GM19193 (cell line): ENCODE data around the gene DENND5A.

Experiments
- POLR2A ChIP-seq: IDR thresholded peaks from 4 replicates; pipeline ENCODE4 v1.6.1; 2011; ENCODE audit not compliant: insufficient read depth, insufficient read length; ENCODE audit errors: extremely low read depth

The DENND5A gene

DNA sequence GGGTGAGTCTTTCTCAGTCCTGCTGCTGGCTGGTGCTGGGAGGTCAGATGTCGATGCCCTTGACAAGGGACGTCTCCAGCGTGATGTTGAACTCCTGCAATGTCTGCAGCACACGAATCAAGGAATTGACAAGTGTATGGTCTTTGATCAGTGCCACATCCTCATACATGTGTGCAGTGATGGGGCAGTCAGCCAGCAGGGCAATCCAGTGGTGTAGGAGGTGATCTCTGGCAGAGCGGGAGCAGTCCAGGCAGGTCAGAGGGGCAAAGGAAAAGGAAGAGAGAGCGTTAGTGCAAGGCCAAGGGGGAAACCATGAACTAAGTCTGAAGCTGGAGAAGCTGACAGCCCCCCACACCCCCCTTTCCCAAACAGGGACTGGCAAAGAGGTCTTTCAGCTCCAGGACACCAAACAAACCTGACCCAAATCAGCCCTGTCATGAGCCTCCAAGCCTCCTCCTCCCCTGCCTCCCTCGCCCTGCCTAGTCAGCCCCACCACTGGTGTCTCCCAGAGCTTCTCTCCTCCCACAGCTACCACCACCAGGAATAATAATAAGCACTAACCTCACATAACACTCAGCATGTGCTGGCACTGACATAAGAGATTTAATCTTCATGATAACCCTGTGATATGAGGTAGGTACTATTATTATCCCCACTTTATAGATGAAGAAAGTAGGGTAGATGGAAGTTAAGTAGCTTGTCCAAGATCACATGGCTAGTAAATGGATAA is 125.4 kb downstream of the DENND5A start:
- no peak for TF ChIP-seq POLR2A

DNA sequence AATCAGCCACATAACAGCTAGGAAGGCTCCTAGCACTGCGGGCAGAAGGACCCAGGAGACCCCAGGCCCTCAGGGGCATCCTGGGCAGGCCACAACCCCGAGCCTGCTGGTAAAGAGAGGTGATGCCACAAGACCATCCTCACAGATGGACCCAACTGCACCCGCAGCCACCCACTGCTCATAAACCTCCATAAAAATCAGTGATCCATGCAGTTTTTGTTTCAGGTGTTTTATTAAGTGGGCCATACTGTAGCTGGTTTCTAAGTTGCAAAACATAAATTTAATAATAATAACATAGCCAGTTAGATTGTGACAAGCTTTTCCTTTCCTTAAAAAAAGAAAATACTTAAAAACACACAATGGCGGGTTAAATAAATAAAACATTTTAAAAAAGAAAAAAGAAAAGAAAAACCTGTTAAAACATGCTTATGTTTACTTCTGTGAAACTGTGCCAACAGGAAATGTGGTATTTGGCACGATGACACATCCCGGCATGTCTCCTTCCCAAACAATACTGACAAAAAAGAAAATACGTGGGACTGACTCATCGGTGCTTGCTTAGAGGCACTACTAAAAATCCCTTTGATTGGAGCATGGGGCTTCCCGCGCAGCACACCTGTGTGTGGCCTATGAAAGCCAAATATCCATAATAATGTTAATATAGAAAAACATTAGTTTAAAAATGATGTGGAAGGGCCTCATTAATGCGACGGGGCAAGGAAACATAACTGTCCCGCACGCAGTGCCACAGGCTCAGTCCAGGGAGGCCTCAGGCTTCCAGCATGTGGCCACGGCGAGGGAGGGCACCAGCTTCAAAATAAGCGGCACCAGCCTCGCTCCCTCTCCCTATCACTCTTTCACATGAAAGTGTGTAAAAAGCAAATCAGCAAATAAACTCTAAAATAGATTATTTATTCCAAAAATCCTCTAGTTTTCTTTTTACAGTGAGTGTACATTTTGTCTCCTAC is 126.3 kb downstream of the DENND5A start:
- no peak for TF ChIP-seq POLR2A

DNA sequence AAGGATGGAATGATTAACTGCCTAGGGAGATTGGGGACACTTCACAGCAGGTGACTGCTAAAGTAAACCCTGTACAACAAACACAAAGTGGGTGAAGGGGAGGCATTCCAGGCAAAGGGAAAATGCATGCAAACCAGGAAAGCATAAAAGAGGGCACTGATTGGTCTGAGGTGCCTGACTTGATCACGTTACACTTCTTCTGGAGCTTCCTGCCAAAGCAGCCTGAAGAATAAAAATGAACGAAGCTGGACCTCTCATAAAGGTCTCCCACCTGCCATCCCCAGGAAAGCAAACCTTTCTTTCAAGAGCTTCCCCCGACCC is 127.1 kb downstream of the DENND5A start:
- no peak for TF ChIP-seq POLR2A

DNA sequence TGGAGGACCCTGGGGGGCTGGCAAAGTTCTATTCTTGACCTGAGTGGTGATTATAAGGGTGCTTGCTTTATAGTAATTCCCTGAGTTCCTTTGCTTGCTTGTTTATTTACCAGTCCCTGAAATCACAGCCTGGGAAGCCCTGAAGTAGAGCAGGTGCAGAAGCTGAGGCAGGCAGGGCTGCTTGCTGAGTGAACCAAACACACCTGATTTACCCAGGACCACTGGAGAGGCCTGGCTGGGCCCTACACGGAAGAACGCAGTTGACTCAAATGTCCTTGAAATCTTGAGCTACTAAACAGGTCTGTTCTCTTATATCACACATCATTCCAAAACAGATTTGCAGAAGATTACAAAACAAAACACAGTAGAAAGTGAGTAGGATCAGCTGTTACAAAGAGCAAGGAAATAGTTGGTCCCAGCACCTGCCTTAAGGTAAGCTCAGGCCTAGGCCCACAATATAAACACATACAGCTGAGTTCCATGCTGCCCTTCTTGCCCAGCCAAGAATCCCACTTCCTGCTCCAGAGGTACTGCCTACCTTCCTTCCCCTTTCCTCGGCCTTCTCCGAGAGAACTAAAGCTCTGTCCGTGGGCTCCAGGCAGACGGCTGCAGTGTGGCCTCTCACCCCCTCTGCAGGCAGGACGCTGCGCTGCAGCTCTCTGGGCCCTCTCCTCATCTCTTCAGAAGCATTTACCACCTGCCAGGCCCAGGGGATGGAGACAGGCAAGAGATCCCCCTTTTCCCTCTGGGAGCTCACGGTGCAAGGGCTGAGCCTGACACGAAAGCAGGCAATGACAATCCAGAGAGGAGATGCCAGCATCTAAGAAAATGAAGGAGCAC is 127.6 kb downstream of the DENND5A start:
- TF ChIP-seq POLR2A: no peak

DNA sequence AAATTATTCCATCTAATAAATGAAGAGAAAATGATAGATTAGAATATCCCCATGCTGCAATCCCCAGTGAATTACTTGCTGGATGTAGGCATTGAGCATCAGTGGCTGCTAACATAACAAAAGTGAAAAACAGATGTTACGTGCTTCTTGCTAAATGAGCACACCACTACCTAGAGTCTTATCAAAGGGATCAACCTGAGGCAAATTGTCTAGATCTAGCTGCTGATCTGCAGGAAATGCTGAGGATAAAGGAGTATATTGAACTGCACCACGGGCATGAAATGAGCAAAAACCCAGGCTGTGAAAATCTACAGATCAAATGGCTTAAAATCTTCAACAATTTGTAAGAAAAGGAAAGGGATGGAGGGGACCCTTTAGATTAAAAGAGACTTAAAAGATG is 128.4 kb downstream of the DENND5A start:
- no peak for TF ChIP-seq POLR2A

DNA sequence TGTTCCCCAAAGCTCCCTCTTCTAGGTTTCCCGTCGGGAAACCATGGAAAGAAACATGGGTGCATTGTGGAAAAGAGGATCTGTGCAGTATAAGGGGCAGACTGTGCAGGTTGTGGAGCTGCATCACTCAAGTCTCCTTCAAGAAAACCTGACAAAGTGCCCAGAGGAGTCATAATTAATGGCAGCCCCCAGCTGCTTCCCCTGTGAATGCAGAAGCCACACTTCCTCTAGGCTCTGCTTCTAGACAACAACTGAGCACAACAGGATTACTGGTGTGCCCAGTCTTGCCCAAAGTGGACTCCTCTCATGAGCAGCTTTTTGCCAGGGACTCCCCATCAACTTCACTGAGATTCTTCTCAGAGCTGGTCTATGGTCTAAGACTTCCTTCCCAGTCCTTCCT is 131.2 kb downstream of the DENND5A start:
- no peak for TF ChIP-seq POLR2A

DNA sequence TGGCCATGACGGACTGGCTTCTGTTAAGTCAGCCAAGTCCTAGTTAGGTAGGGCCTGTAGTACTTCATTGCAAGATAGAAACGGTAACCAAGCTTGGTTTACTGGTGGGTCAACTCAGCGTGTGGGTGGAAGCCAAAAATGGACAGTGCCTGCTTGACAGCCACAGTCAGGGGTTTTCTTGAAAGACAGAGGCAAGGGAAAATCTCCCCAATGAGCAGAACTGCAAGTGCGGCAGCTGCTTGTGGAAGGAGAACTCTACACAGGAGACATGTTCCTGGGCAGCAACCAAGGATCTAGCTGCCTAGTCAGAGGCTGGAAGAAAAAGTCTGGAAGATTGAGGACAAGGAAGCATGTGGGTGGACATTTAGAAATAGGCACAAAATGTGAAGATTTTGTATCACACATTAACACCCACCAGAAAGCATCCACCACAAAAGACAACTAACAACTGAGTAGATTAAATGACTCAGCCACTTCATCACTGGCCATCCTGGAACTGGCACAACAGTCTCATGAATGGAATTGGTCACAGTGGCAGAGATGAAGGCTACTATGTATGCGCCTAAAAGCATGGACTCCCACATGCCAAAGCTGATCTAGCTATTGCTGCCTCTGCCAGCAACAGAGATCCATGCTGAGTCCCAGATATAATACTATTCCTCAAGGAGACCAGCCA is 132.8 kb downstream of the DENND5A start:
- no peak for TF ChIP-seq POLR2A

DNA sequence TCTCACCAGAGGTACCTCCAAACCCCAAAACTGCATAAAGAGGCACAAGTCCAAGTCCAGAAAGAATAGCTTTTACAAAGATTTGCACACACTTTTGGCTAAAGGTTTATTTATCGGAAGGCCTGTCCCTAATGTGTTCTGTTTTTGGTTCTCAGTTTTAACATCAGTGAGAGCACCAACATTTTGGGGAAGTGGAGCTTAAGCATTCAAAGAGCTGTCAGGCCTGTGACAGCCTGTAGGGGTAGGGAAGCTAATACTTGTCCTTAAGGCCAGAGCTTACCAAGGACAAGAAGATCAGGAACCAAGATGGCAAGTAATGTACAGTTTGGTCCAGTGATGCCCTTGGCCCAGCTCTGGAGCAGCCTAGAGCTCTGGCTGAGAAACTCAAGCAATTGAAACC is 134.9 kb downstream of the DENND5A start:
- TF ChIP-seq POLR2A: no peak

DNA sequence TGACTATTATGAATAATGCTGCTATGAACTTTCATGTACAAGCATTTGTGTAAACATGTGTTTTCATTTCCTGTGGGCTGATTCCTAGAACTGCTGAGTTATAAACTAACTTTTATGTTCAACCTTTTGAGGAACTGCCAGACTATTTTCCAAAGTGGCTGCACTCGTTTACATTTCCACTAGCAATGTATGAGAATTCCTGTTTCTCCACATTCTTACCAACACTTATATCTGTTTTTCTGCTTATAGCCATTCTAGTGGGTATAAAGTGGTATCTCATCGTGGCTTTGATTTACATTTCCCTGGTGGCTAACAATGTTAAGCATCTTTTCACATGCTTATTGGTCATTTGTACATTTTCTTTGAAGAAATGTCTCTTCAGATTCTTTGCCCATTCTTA is 138.5 kb downstream of the DENND5A start:
- TF ChIP-seq POLR2A: no peak

DNA sequence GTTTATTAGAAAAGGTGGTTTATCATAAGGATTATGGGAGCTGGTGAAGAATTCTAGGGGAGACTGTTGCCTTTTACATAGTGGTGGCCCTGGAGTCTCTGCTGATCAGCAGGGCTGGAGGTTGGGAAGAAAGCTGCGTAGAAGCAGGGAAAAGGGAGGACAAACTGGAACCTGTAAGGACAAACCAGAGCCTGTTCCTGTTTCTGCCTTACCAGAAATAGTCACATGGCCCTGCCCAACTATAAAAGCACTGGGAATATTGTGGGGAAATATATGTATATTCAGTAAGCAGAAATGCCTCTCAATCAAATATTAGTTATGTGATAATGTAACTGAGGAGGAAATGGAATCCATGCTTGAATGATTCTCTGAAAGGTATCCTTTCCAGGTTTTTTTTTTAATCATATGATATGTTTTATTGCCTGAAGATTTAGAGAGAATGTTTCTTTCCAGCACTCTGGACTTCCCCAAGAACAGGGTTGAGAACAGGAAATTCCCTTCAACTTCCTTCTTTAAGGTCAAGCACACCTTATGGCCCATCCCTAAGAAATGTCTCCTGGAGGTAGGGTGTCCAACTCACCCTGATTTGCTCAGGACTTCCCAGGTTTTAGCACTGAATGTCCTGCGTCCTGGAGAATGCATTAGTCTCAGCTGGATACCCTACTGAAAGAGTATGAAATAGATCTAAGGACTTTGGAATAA is 139.8 kb downstream of the DENND5A start:
- TF ChIP-seq POLR2A: no peak

DNA sequence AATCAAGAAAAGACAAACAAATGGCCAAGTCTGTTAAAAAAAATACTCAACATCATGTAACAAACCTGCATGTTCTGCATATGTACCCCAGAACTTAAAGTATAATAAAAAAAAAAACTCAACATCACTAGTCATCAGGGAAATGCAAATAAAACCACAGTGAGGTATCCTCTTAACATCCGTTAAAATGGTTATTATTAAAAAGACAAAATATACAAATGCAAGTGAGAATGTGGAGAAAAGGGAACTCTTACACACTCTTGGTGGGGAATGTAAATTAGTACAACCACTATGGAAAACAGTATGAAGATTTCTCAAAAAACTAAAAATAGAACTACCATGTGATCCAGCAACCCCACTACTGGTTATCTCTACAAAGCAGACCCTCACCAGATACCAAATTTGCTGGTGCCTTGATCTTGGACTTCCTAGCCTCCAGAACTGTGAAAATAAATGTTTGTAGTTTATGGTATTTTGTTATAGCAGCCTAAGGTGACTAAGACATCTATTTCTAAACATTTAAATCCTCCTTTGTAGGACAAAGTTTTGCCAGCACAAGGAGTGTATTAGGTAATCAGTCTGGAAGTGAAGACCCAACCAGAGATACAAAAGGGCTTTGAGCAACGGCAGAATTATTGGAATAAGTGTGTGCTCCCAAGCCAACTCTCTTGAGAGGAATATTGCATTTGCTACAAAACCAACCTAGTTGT is 141.4 kb downstream of the DENND5A start:
- no peak for TF ChIP-seq POLR2A

DNA sequence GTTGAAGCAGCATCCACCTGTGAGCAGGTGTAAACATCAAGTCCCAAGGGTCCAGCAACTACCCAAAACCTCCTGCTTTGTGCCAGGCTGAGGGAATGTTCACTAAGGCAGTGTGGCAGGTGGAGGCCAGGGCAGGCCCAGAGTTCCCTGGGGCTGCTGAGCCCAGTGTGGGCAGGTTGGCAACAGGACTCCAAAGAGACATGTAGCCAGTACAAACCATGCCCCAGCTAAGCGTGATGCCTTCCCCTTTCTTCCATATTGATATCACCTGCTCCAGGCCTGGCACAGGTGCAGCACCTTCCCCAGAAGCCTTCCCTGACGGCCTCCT is 143.7 kb downstream of the DENND5A start:
- no peak for TF ChIP-seq POLR2A

DNA sequence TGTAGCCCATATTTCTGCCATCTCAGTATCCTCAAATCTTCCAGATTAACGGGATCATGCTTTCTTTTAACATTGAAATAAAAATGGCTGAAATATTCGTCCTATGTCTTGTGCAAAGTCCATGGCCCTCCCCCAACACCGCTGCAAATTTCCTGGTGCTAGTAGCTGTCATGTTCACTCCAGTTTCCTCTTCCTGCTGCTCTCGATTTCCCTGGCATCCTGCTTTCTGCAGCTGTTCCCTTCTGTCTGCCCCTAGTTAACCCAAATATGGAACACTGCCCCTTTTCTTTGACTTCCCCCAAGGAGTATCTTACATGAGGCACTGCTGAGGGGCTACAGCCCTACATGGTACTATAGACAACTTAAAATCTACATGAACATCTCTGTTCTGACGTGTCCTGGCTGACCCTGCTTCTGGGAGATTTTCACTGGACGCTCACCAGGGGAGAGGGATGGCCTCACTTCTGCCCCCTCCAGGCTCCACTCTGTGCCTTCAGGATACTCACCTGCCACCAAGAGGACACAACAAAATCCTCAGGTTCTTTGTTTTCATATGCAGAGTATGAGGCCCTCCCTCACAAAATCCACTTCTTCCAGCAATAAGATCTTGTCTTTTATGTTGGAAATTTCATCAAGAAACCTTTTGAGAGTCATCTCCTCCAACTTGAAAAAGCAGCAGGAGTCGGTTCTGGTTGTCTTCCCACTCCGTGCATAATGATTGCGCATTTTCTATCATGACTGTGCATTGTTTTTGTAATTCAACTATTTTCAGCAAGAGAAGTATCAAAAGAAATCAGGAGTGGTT is 144.3 kb downstream of the DENND5A start:
- no peak for TF ChIP-seq POLR2A
